Breast epithelium (tissue), 3 donors: ENCODE data around the gene TRMT2A.

Experiments used
- POLR2A ChIP-seq: fragments of 450-650 bp; IDR thresholded peaks from one replicate; pipeline ENCODE4 v1.6.1; 2016; ENCODE audit warnings: antibody characterized with exemption, mild to moderate bottlenecking, moderate library complexity
- POLR2AphosphoS5 ChIP-seq, 3 donors: sonication (generic); formaldehyde crosslinking; IDR thresholded peaks; one replicate each; pipeline ENCODE4 v1.6.1; 2017; ENCODE audit warnings: antibody characterized with exemption in 3 of 3
- TF ChIP-seq, protein P1 (sequence below), 3 donors: fragments of 450-650 bp; IDR thresholded peaks; one replicate each; pipeline ENCODE4 v1.5.1; 2016 to 2017; ENCODE audit warnings: antibody characterized with exemption in 3 of 3, mild to moderate bottlenecking in 3 of 3, moderate library complexity in 3 of 3

DNA sequence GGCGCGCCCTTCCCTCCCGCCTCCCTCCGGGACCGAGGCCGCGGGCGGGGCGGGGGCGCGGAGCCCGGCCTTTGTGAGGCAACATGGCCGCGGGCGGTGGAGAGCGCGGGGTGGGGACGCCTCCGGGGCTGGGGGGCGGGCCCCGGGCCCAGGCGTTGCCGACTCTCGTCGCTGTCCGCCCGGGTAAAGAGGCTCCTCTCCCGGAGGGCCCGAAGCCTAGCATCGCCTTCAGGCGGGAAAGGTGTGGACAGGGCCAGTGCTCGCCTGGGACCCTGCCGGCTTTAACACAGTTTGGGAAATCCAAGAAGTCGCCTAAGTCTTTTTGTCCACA, 36.6 kb downstream of the TRMT2A start:
- TF ChIP-seq, protein P1, sequence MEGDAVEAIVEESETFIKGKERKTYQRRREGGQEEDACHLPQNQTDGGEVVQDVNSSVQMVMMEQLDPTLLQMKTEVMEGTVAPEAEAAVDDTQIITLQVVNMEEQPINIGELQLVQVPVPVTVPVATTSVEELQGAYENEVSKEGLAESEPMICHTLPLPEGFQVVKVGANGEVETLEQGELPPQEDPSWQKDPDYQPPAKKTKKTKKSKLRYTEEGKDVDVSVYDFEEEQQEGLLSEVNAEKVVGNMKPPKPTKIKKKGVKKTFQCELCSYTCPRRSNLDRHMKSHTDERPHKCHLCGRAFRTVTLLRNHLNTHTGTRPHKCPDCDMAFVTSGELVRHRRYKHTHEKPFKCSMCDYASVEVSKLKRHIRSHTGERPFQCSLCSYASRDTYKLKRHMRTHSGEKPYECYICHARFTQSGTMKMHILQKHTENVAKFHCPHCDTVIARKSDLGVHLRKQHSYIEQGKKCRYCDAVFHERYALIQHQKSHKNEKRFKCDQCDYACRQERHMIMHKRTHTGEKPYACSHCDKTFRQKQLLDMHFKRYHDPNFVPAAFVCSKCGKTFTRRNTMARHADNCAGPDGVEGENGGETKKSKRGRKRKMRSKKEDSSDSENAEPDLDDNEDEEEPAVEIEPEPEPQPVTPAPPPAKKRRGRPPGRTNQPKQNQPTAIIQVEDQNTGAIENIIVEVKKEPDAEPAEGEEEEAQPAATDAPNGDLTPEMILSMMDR (IDR thresholded peaks at IDR 0.05): no peak
- TF ChIP-seq POLR2A (no peak), POLR2AphosphoS5 (IDR thresholded peaks at IDR 0.05) (no peak)
